A673 (cell line): ENCODE results near the gene SIRT6. TPM values are rescaled to one million over a fixed set of nuclear protein-coding genes. Genes with fewer than 3 reads are reported as not detected.

Experiments
- BruUV-seq: library from RNA; stranded (reverse); fragments of 400-500 nt; replicated peaks from 2 replicates; lab custom pipeline; 2021; lab: Mats Ljungman, UMichigan
- CTCF ChIA-PET: fragments of 300-600 bp; sonication (Branson Sonifier 250); formaldehyde crosslinking; loops from one replicate; lab custom pipeline; 2022; ENCODE audit warnings: antibody characterized with exemption; lab: Charles Lee
- POLR2A ChIA-PET: fragments of 300-600 bp; sonication (Branson Sonifier 250); formaldehyde crosslinking; loops from one replicate; lab custom pipeline; 2022; ENCODE audit warnings: antibody characterized with exemption; ENCODE audit not compliant: low non-redundant PET; lab: Charles Lee
- DNase-seq: peaks from one replicate; pipeline ENCODE4 v3.0.0-alpha.2; 2015; ENCODE audit warnings: low spot score
- H3K27ac ChIP-seq: fragments of 200-600 bp; sonication (generic); 2 replicates; pipeline ENCODE4 v1.5.1; 2016; ENCODE audit warnings: mixed run types, low read depth, mild to moderate bottlenecking, mixed read lengths, antibody characterized with exemption, low read length; ENCODE audit not compliant: poor library complexity, severe bottlenecking
- H3K27me3 ChIP-seq: fragments of 200-600 bp; sonication (generic); replicated peaks from 2 replicates; pipeline ENCODE4 v1.6.1; 2017; ENCODE audit warnings: mixed run types, low read depth, mild to moderate bottlenecking, mixed read lengths, antibody characterized with exemption, low read length; ENCODE audit not compliant: insufficient read depth, poor library complexity
- H3K36me3 ChIP-seq: fragments of 200-600 bp; sonication (generic); 2 replicates; pipeline ENCODE4 v1.6.1; 2016; ENCODE audit warnings: mixed run types, mild to moderate bottlenecking, mixed read lengths, antibody characterized with exemption, low read length; ENCODE audit not compliant: insufficient read depth, poor library complexity, severe bottlenecking
- H3K4me1 ChIP-seq: fragments of 200-600 bp; sonication (generic); 2 replicates; pipeline ENCODE4 v1.6.1; 2017; ENCODE audit warnings: mixed run types, mild to moderate bottlenecking, mixed read lengths, antibody characterized with exemption, low read length; ENCODE audit not compliant: insufficient read depth, poor library complexity, severe bottlenecking
- H3K4me3 ChIP-seq: fragments of 200-600 bp; sonication (generic); 2 replicates; pipeline ENCODE4 v1.5.1; 2016; ENCODE audit warnings: low read depth, mixed run types, mild to moderate bottlenecking, mixed read lengths, low read length; ENCODE audit not compliant: poor library complexity, severe bottlenecking
- H3K9me3 ChIP-seq: fragments of 200-600 bp; sonication (generic); 2 replicates; pipeline ENCODE4 v1.6.1; 2016; ENCODE audit warnings: mixed run types, low read depth, mild to moderate bottlenecking, mixed read lengths, antibody characterized with exemption, low read length; ENCODE audit not compliant: poor library complexity, severe bottlenecking
- CTCF ChIP-seq: fragments of 300-800, 200-600 bp; sonication (generic); conservative IDR thresholded peaks from 2 replicates; pipeline ENCODE4 v1.5.1; 2017; ENCODE audit warnings: low read depth, mild to moderate bottlenecking, antibody characterized with exemption, low read length, moderate library complexity, mixed read lengths
- EZH2 ChIP-seq: fragments of 200-600 bp; sonication (generic); IDR thresholded peaks from 2 replicates; pipeline ENCODE4 v1.6.1; 2017; ENCODE audit warnings: borderline replicate concordance, low read depth, mild to moderate bottlenecking, mixed read lengths, antibody characterized with exemption, low read length; ENCODE audit not compliant: poor library complexity, severe bottlenecking
- intact Hi-C: fragments of 100-400 bp; cut with micrococcal nuclease; formaldehyde crosslinking; loops from one replicate; pipeline ENCODE4 v1.10.0; 2022; ENCODE audit not compliant: unreplicated experiment
- total RNA-seq: library from RNA; stranded (reverse); gene quantifications from 2 replicates; pipeline ENCODE4 v1.2.3, GENCODE V29; 2021

The SIRT6 gene
- total RNA-seq, 1 experiment from 2014 or later, result 36.3 TPM

- Histone ChIP-seq H3K36me3 (no peaks in the 10 kb centered on the region), H3K4me1 (no peaks in the 10 kb centered on the region), H3K4me3 (no peak overlapping the region), H3K9me3 (no peaks in the 10 kb centered on the region), H3K27ac (no peak overlapping the region), H3K27me3 (no peaks in the 10 kb centered on the region)
- TF ChIP-seq EZH2 (no peak), CTCF (peak; percentile 46)
- POLR2A ChIA-PET, result interaction anchor here (0.6 kb wide), 1 partner anchor 200 kb away, joined by 3 read pairs; no protein-coding TSS in a partner anchor
- peak; percentile 73 for DNase-seq
- intact Hi-C loops, result loop anchor here (10.0 kb wide), 1 partner anchor 62 kb away; no protein-coding TSS in a partner anchor
- no TSS peak for BruUV-seq
- CTCF ChIA-PET, result interaction anchor here (0.5 to 0.7 kb wide), 2 partner anchors 67 to 125 kb away, joined by 3 to 6 read pairs; no protein-coding TSS in a partner anchor
Measured at GRCh38 chr19:4206818-4207484, 24.6 kb upstream of the SIRT6 start.

GRCh38 chr19:4201798-4202197, 19.4 kb upstream of the SIRT6 start:
- no peak overlapping the region for H3K27ac ChIP-seq
- H3K4me3 ChIP-seq, result no peak overlapping the region
- H3K9me3 ChIP-seq, result no peaks in the 10 kb centered on the region
- intact Hi-C loops, result loop anchor here (10.0 kb wide), 1 partner anchor 57 kb away; no protein-coding TSS in a partner anchor
- H3K4me1 ChIP-seq, result no peaks in the 10 kb centered on the region
- POLR2A ChIA-PET, result no interaction called here
- H3K27me3 ChIP-seq, result peaks cover 6% of the 10 kb centered on the region
- BruUV-seq, result no TSS peak
- no peak for DNase-seq
- TF ChIP-seq EZH2, result no peak
- no peak for TF ChIP-seq CTCF
- no peaks in the 10 kb centered on the region for H3K36me3 ChIP-seq
- CTCF ChIA-PET, result interaction anchor here (2.3 kb wide), 1 partner anchor 15 kb away, joined by 7 read pairs; no protein-coding TSS in a partner anchor

- no peak for TF ChIP-seq EZH2
- no peak for TF ChIP-seq CTCF
- CTCF ChIA-PET, result interaction anchor here (2.3 kb wide), 1 partner anchor 14 kb away, joined by 7 read pairs; no protein-coding TSS in a partner anchor
- intact Hi-C loops, result loop anchor here (10.0 kb wide), 1 partner anchor 56 kb away; no protein-coding TSS in a partner anchor
- POLR2A ChIA-PET, result no interaction called here
- Histone ChIP-seq H3K4me1 (no peaks in the 10 kb centered on the region), H3K4me3 (no peak overlapping the region), H3K27ac (no peak overlapping the region), H3K36me3 (no peaks in the 10 kb centered on the region), H3K9me3 (no peaks in the 10 kb centered on the region), H3K27me3 (peaks cover 6% of the 10 kb centered on the region)
- no TSS peak for BruUV-seq
- no peak for DNase-seq
Measured at GRCh38 chr19:4200940-4201542, 18.7 kb upstream of the SIRT6 start.
